A549 (cell line): ENCODE data around the gene STX8.

Source experiments
- BHLHE40 ChIP-seq: IDR thresholded peaks from 2 replicates; pipeline ENCODE4 v1.6.1; 2012; ENCODE audit warnings: low read depth, low read length, inconsistent platforms
- CTCF ChIP-seq: fragments of >200 bp; sonication (Bioruptor Twin); formaldehyde crosslinking; IDR thresholded peaks from 3 replicates; pipeline ENCODE4 v1.5.1; 2016
- EHMT2 ChIP-seq: fragments of 200-600 bp; sonication (generic); IDR thresholded peaks from 2 replicates; pipeline ENCODE4 v1.6.1; 2016; ENCODE audit warnings: antibody characterized with exemption, low read depth, mild to moderate bottlenecking, moderate library complexity
- EP300 ChIP-seq, 2 experiments: fragments of >200 bp; sonication (Bioruptor Twin); formaldehyde crosslinking; IDR thresholded peaks; 2 replicates in 1 of 2; 3 replicates in 1 of 2; pipeline ENCODE4 v1.6.1; 2016 to 2017
- MAZ ChIP-seq: fragments of 150-350 bp; IDR thresholded peaks from 2 replicates; pipeline ENCODE4 v1.6.1; 2014; ENCODE audit warnings: antibody characterized with exemption, low read depth, low read length, borderline replicate concordance
- MYC ChIP-seq: IDR thresholded peaks from 2 replicates; pipeline ENCODE4 v1.6.1; 2012; ENCODE audit warnings: mild to moderate bottlenecking, inconsistent platforms, low read length, improper control_type of control experiment, borderline replicate concordance

- TF ChIP-seq BHLHE40 (no peak), CTCF (no peak), EHMT2 (no peak), MYC (no peak), EP300 (IDR thresholded peaks at IDR 0.05) (no peak), MAZ (no peak)
These were observed 306.1 kb downstream of the STX8 start for GRCh38 chr17:9269350-9270035.
